Activated CD8-positive, alpha-beta T cell treated with anti-CD3 and anti-CD28 coated beads for 36 hours (primary cell): Measurements from ENCODE around the gene S100A5. TPM values are rescaled to one million over a fixed set of nuclear protein-coding genes. Genes with fewer than 3 reads are reported as not detected.

ENCODE experiments used
- ATAC-seq: fragments of 200-7000 bp; cut with Tn5 transposase; one replicate; pipeline ENCODE4 v1.10.0; 2021; ENCODE audit warnings: mild to moderate bottlenecking, moderate library complexity
- CTCF ChIA-PET: fragments of 350-600 bp; sonication (Branson Sonifier 250); formaldehyde crosslinking; loops from one replicate; lab custom pipeline; 2021; ENCODE audit warnings: antibody characterized with exemption; lab: Charles Lee
- POLR2A ChIA-PET: fragments of 350-600 bp; sonication (Branson Sonifier 250); formaldehyde crosslinking; loops from one replicate; lab custom pipeline; 2021; ENCODE audit warnings: antibody characterized with exemption; lab: Charles Lee
- DNase-seq: peaks from one replicate; pipeline ENCODE4 v3.0.0-alpha.2; 2020
- H3K27ac Mint-ChIP-seq: one replicate; pipeline ENCODE4 v1.8.0; 2021; ENCODE audit warnings: mild to moderate bottlenecking, mixed read lengths
- H3K27me3 Mint-ChIP-seq: one replicate; pipeline ENCODE4 v1.8.0; 2021; ENCODE audit warnings: mixed read lengths
- H3K36me3 Mint-ChIP-seq: one replicate; pipeline ENCODE4 v1.8.0; 2021; ENCODE audit warnings: low read depth, mixed read lengths
- H3K4me1 Mint-ChIP-seq: one replicate; pipeline ENCODE4 v1.8.0; 2021; ENCODE audit warnings: low read depth, mixed read lengths
- H3K4me3 Mint-ChIP-seq: one replicate; pipeline ENCODE4 v1.8.0; 2021; ENCODE audit warnings: mild to moderate bottlenecking, moderate library complexity, mixed read lengths
- H3K9me3 Mint-ChIP-seq: one replicate; pipeline ENCODE4 v1.8.0; 2021; ENCODE audit warnings: mixed read lengths
- CTCF ChIP-seq: fragments of 200-600 bp; IDR thresholded peaks from one replicate; pipeline ENCODE4 v1.8.0; 2022; ENCODE audit warnings: antibody characterized with exemption, mild to moderate bottlenecking
- intact Hi-C: fragments of 100-400 bp; cut with micrococcal nuclease; formaldehyde crosslinking; loops from one replicate; pipeline ENCODE4 v1.10.0; 2022
- total RNA-seq, 2 experiments: library from RNA; stranded (reverse); gene quantifications; one replicate each; pipeline ENCODE4 v1.2.3, GENCODE V29; 2021

S100A5 gene
- total RNA-seq, 2 experiments from 2014 or later = 1.1 to 1.2 TPM

- no peaks in the 10 kb centered on the region for H3K9me3 Mint-ChIP-seq
- ChIA-PET POLR2A (interaction anchor here (1.2 to 6.6 kb wide), 2 partner anchors 8 to 14 kb away, joined by 3 to 97 read pairs; partner anchors contain the start of gene S100A6), CTCF (interaction anchor here (0.8 to 1.5 kb wide), 2 partner anchors 16 to 20 kb away, joined by 3 read pairs; no protein-coding TSS in a partner anchor)
- ATAC-seq (no peak), DNase-seq (no peak)
- H3K27me3 Mint-ChIP-seq = no peaks in the 10 kb centered on the region
- no peak for TF ChIP-seq CTCF
- intact Hi-C loops = no loop called here
- no peak overlapping the region for H3K27ac Mint-ChIP-seq
- H3K4me3 Mint-ChIP-seq = no peak overlapping the region
- H3K36me3 Mint-ChIP-seq = peaks cover 19% of the 10 kb centered on the region
- peaks cover 42% of the 10 kb centered on the region for H3K4me1 Mint-ChIP-seq
Measured at GRCh38 chr1:153547560-153548551, 7.1 kb upstream of the S100A5 start.

- ChIA-PET CTCF (interaction anchor here (0.8 to 4.4 kb wide), 3 partner anchors 14 to 21 kb away, joined by 3 to 49 read pairs (median 3); no protein-coding TSS in a partner anchor), POLR2A (interaction anchor here (0.7 to 6.6 kb wide), 3 partner anchors 9 to 26 kb away, joined by 3 to 97 read pairs (median 3); partner anchors contain the start of gene S100A6)
- Mint-ChIP-seq H3K9me3 (no peaks in the 10 kb centered on the region), H3K4me3 (peak overlapping the region; percentile 34), H3K27ac (peak overlapping the region; percentile 99), H3K4me1 (peaks cover 51% of the 10 kb centered on the region), H3K36me3 (peaks cover 23% of the 10 kb centered on the region), H3K27me3 (no peaks in the 10 kb centered on the region)
- ATAC-seq (no peak), DNase-seq (no peak)
- intact Hi-C loops = no loop called here
- no peak for TF ChIP-seq CTCF
Measured at GRCh38 chr1:153546796-153547559, 6.2 kb upstream of the S100A5 start.

GRCh38 chr1:153546371-153546770 lies 5.6 kb upstream of the S100A5 start:
- H3K9me3 Mint-ChIP-seq = no peaks in the 10 kb centered on the region
- no peaks in the 10 kb centered on the region for H3K27me3 Mint-ChIP-seq
- POLR2A ChIA-PET = interaction anchor here (0.7 to 6.6 kb wide), 4 partner anchors 12 to 181 kb away, joined by 3 to 97 read pairs (median 4); partner anchors contain the start of genes INTS3 and S100A6
- CTCF ChIA-PET = interaction anchor here (0.7 to 4.4 kb wide), 6 partner anchors 11 to 41 kb away, joined by 4 to 49 read pairs (median 16); partner anchors contain the start of gene S100A6
- peaks cover 23% of the 10 kb centered on the region for H3K36me3 Mint-ChIP-seq
- DNase-seq (no peak), ATAC-seq (no peak)
- no peak for TF ChIP-seq CTCF
- peak overlapping the region; percentile 90 for H3K4me3 Mint-ChIP-seq
- intact Hi-C loops = no loop called here
- peaks cover 57% of the 10 kb centered on the region for H3K4me1 Mint-ChIP-seq
- peak overlapping the region; percentile 99 for H3K27ac Mint-ChIP-seq

- DNase-seq (peak; percentile 97), ATAC-seq (peak; percentile 84)
- H3K36me3 Mint-ChIP-seq = peaks cover 23% of the 10 kb centered on the region
- no peak for TF ChIP-seq CTCF
- H3K9me3 Mint-ChIP-seq = no peaks in the 10 kb centered on the region
- H3K4me1 Mint-ChIP-seq = peaks cover 67% of the 10 kb centered on the region
- peak within 1 kb of the TSS; percentile 99 for H3K27ac Mint-ChIP-seq
- intact Hi-C loops = no loop called here
- POLR2A ChIA-PET = interaction anchor here (0.7 to 6.6 kb wide), 14 partner anchors 8 to 182 kb away, joined by 3 to 97 read pairs (median 4); partner anchors contain the start of genes CHTOP, INTS3 and S100A6
- no peaks in the 10 kb centered on the region for H3K27me3 Mint-ChIP-seq
- H3K4me3 Mint-ChIP-seq = peak within 1 kb of the TSS; percentile 90
- CTCF ChIA-PET = interaction anchor here (0.7 to 4.4 kb wide), 13 partner anchors 10 to 178 kb away, joined by 3 to 49 read pairs (median 7); partner anchors contain the start of genes CHTOP and S100A6
Measured at GRCh38 chr1:153545067-153546055, 4.6 kb upstream of the S100A5 start, which contains the start of gene S100A4. TSS of gene S100A4 (minus strand) at chr1:153545806. CDS start at chr1:153544794, 1,012 bp downstream.
